HepG2 (cell line): ENCODE results near the gene PYCARD. TPM values are rescaled to one million over a fixed set of nuclear protein-coding genes. Genes with fewer than 3 reads are reported as not detected.

ENCODE experiments used
- ATAC-seq: fragments of 200-7000 bp; cut with Tn5 transposase; 3 replicates; pipeline ENCODE4 v1.9.1; 2020; ENCODE audit warnings: mild to moderate bottlenecking, moderate library complexity
- BruUV-seq: library from RNA; stranded (reverse); fragments of 400-500 nt; replicated peaks from 2 replicates; lab custom pipeline; 2021; lab: Mats Ljungman, UMichigan
- CTCF ChIA-PET: fragments of 300-600 bp; formaldehyde crosslinking; extraction: SDS; loops from one replicate; lab custom pipeline; 2021; ENCODE audit warnings: low total read pairs, inconsistent platforms, low intra/inter-chr PET ratio; lab: Yijun Ruan, JAX
- POLR2A ChIA-PET: fragments of 350-600 bp; sonication (Branson Sonifier 250); formaldehyde crosslinking; loops from one replicate; lab custom pipeline; 2020; ENCODE audit warnings: antibody characterized with exemption, inconsistent platforms; lab: Yijun Ruan, JAX
- DNase-seq: peaks from one replicate; pipeline ENCODE4 v3.0.0-alpha.2; 2015; ENCODE audit warnings: low spot score
- FAIRE-seq: peaks from 3 replicates; lab custom pipeline; 2011; peaks lifted over from hg19 to GRCh38; lab: Jason Lieb, UNC
- H2AFZ ChIP-seq: one replicate; pipeline ENCODE4 v1.6.1; 2011; ENCODE audit warnings: low read length, inconsistent platforms
- H3K27ac ChIP-seq: fragments of 300-600 bp; 3 replicates; pipeline ENCODE4 v1.8.0; 2011; ENCODE audit warnings: mixed run types, mild to moderate bottlenecking, mixed read lengths, low read length, inconsistent platforms; ENCODE audit not compliant: insufficient read depth; ENCODE audit errors: extremely low read length
- H3K27me3 ChIP-seq, 2 experiments: fragments of 200-600 bp in 1 of 2; 2 replicates in 1 of 2; 3 replicates in 1 of 2; pipeline versions ENCODE4 v1.6.0 to v1.8.0; 2011; ENCODE audit warnings: low read length in 2 of 2, mild to moderate bottlenecking in 2 of 2, moderate library complexity in 2 of 2, inconsistent platforms in 1 of 2; ENCODE audit not compliant: insufficient read depth in 2 of 2, control insufficient read depth in 1 of 2
- H3K36me3 ChIP-seq, 2 experiments: fragments of 200-600 bp in 1 of 2; replicated peaks in 1 of 2; 2 replicates in 1 of 2; 3 replicates in 1 of 2; pipeline versions ENCODE4 v1.5.1 to v1.8.0; 2011; ENCODE audit warnings: low read length in 2 of 2, inconsistent platforms in 1 of 2; ENCODE audit not compliant: insufficient read depth in 2 of 2, control insufficient read depth in 1 of 2
- H3K4me1 ChIP-seq: 2 replicates; pipeline ENCODE4 v1.5.1; 2012; ENCODE audit warnings: low read length, inconsistent platforms; ENCODE audit not compliant: insufficient read depth
- H3K4me2 ChIP-seq: 2 replicates; pipeline ENCODE4 v1.6.0; 2011; ENCODE audit warnings: low read depth, low read length, inconsistent platforms
- H3K4me3 ChIP-seq, 3 experiments: fragments of 200-600 bp in 1 of 3; sonication (generic), shearing (Covaris generic) in 1 of 3; replicated peaks in 1 of 3; 2 replicates each; pipeline ENCODE4 v1.5.1; 2011 to 2016; ENCODE audit warnings: low read length in 3 of 3, inconsistent platforms in 2 of 3, low read depth in 2 of 3, mild to moderate bottlenecking in 2 of 3, control low read depth in 1 of 3, mixed read lengths in 1 of 3; ENCODE audit not compliant: insufficient read depth in 1 of 3
- H3K79me2 ChIP-seq: one replicate; pipeline ENCODE4 v1.6.1; 2011; ENCODE audit warnings: low read length, inconsistent platforms; ENCODE audit not compliant: insufficient read depth
- H3K9ac ChIP-seq: 2 replicates; pipeline ENCODE4 v1.6.0; 2011; ENCODE audit warnings: mild to moderate bottlenecking, low read depth, low read length, inconsistent platforms; ENCODE audit not compliant: insufficient read depth
- H3K9me3 ChIP-seq: 2 replicates; pipeline ENCODE4 v1.5.1; 2012; ENCODE audit warnings: mild to moderate bottlenecking, low read length
- H4K20me1 ChIP-seq: 2 replicates; pipeline ENCODE4 v1.6.0; 2011; ENCODE audit warnings: inconsistent platforms, mild to moderate bottlenecking, low read length, moderate library complexity; ENCODE audit not compliant: insufficient read depth
- BRD4 ChIP-seq: sonication (generic); formaldehyde crosslinking; IDR thresholded peaks from 2 replicates; pipeline ENCODE4 v1.4.0; 2020; ENCODE audit warnings: missing genetic modification reagents
- GFI1 ChIP-seq: sonication (generic); formaldehyde crosslinking; IDR thresholded peaks from 2 replicates; pipeline ENCODE4 v1.5.0; 2020; ENCODE audit warnings: missing genetic modification reagents, mild to moderate bottlenecking, borderline replicate concordance
- HCFC1 ChIP-seq: fragments of 150-350 bp; IDR thresholded peaks from 2 replicates; pipeline ENCODE4 v1.6.1; 2014; ENCODE audit warnings: low read depth, low read length
- JUN ChIP-seq: sonication (generic); formaldehyde crosslinking; IDR thresholded peaks from 2 replicates; pipeline ENCODE4 v1.4.0; 2020; ENCODE audit warnings: mild to moderate bottlenecking, missing genetic modification reagents
- NR2F2 ChIP-seq: IDR thresholded peaks from 2 replicates; pipeline ENCODE4 v1.6.1; 2012; ENCODE audit warnings: low read depth, inconsistent platforms, borderline replicate concordance
- ONECUT2 ChIP-seq: sonication (generic); formaldehyde crosslinking; IDR thresholded peaks from 2 replicates; pipeline ENCODE4 v1.4.0; 2020; ENCODE audit warnings: missing genetic modification reagents
- PAF1 ChIP-seq: IDR thresholded peaks from 2 replicates; pipeline ENCODE4 v1.6.1; 2016; ENCODE audit warnings: missing genetic modification reagents, missing compliant biosample characterization
- RAD51 ChIP-seq: fragments of 450-650 bp; IDR thresholded peaks from 2 replicates; pipeline ENCODE4 v1.6.1; 2016; ENCODE audit warnings: borderline replicate concordance
- SETDB1 ChIP-seq: sonication (generic); formaldehyde crosslinking; IDR thresholded peaks from 2 replicates; pipeline ENCODE4 v1.5.1; 2020; ENCODE audit warnings: missing genetic modification reagents, mild to moderate bottlenecking, borderline replicate concordance
- SIN3A ChIP-seq: IDR thresholded peaks from 2 replicates; pipeline ENCODE4 v1.6.1; 2011; ENCODE audit warnings: low read depth, mild to moderate bottlenecking, control low read depth, low read length, borderline replicate concordance
- ZBTB1 ChIP-seq: sonication (generic); formaldehyde crosslinking; IDR thresholded peaks from 2 replicates; pipeline ENCODE4 v1.4.0; 2020; ENCODE audit warnings: missing genetic modification reagents, borderline replicate concordance
- ZNF350 ChIP-seq: sonication (generic); formaldehyde crosslinking; IDR thresholded peaks from 2 replicates; pipeline ENCODE4 v1.4.0; 2020; ENCODE audit warnings: mild to moderate bottlenecking, low read depth, missing genetic modification reagents, borderline replicate concordance
- ZNF354B ChIP-seq: sonication (generic); formaldehyde crosslinking; IDR thresholded peaks from 2 replicates; pipeline ENCODE4 v1.8.0; 2022; ENCODE audit warnings: mild to moderate bottlenecking, missing genetic modification reagents
- ZNF615 ChIP-seq: sonication (generic); formaldehyde crosslinking; IDR thresholded peaks from 2 replicates; pipeline ENCODE4 v1.5.0; 2020; ENCODE audit warnings: mild to moderate bottlenecking, missing genetic modification reagents, borderline replicate concordance
- ZNF790 ChIP-seq: sonication (generic); formaldehyde crosslinking; IDR thresholded peaks from 2 replicates; pipeline ENCODE4 v1.8.0; 2022; ENCODE audit warnings: missing genetic modification reagents, mild to moderate bottlenecking, borderline replicate concordance
- WGBS: methylation state at CpG from one replicate; pipeline ENCODE4 v1.1.6; 2017; ENCODE audit warnings: low lambda C conversion rate; 5-methylcytosine and 5-hydroxymethylcytosine counted together
- in situ Hi-C: cut with HindIII; loops from 2 replicates; pipeline ENCODE4 v1.10.0; 2017; ENCODE audit warnings: low pct_unique_long_range_greater_than_20kb; ENCODE audit not compliant: extremely low pct_ligation_motif_present
- intact Hi-C: fragments of 100-400 bp; cut with micrococcal nuclease; formaldehyde crosslinking; loops from one replicate; pipeline ENCODE4 v1.10.0; 2022; ENCODE audit not compliant: unreplicated experiment
- polyA plus RNA-seq, 8 experiments: library from polyadenylated mRNA; depleted of rRNA in 3 of 8; stranded (reverse) in 7 of 8; unstranded in 1 of 8; fragments of >200 nt; fragmentation: Illumina TruSeq in 4 of 8; extraction: Trizol in 4 of 8; gene quantifications; 2 replicates each; pipeline versions ENCODE4 v1.2.1 to v1.2.3, GENCODE V29; 2011 to 2016; ENCODE audit warnings: low read depth in 4 of 8, missing spikeins in 1 of 8, mixed read lengths in 1 of 8; ENCODE audit not compliant: insufficient read depth in 1 of 8
- total RNA-seq, 5 experiments: library from RNA; depleted of rRNA; stranded (reverse); fragments of >200 nt; fragmentation: Illumina TruSeq; extraction: Trizol; gene quantifications; 2 replicates each; pipeline ENCODE4 v1.2.3, GENCODE V29; 2016; ENCODE audit warnings: low read depth in 1 of 5
- TF ChIP-seq, protein P1 (sequence below): sonication (generic); formaldehyde crosslinking; IDR thresholded peaks from 2 replicates; pipeline ENCODE4 v1.4.0; 2020; ENCODE audit warnings: missing genetic modification reagents
- TF ChIP-seq, protein P2 (sequence below): sonication (generic); formaldehyde crosslinking; IDR thresholded peaks from 2 replicates; pipeline ENCODE4 v1.4.0; 2020; ENCODE audit warnings: mild to moderate bottlenecking, missing genetic modification reagents
- TF ChIP-seq, protein P3 (sequence below): sonication (generic); formaldehyde crosslinking; IDR thresholded peaks from 2 replicates; pipeline ENCODE4 v1.5.0; 2020; ENCODE audit warnings: mild to moderate bottlenecking, missing genetic modification reagents

The PYCARD gene
- total and polyA plus RNA-seq, 2 of the 13 experiments (the other 11 are each of a cell fraction or from before 2014, with no cell fraction given): 4.8 to 9.2 TPM

DNA sequence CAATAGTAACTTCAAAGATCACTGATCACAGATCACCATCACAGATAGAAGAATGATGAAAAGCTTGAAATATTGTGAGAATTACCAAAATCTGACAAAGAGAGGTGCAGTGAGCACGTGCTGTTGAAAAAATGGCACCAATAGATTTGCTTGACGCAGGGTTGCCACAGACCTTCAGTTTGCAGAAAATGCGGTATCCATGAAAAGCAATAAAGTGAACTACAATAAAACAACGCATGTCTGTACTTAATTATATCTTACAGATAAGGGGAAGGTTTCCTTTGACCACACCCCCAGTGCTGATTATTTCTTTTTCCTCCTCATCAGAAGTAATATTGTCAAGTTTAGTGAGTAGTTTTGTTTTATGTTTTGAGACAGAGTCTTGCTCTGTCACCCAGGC is 35.5 kb upstream of the PYCARD start:
- Histone ChIP-seq H2AFZ (no peak overlapping the region), H3K4me1 (no peaks in the 10 kb centered on the region), H3K4me2 (no peak overlapping the region), H3K9ac (no peak overlapping the region), H3K27me3 (peaks cover 4 to 38% of the 10 kb centered on the region in 2 experiments; a peak in 4 of 5 replicates), H3K4me3 (no peak overlapping the region), H3K36me3 (no peaks in the 10 kb centered on the region), H3K79me2 (no peaks in the 10 kb centered on the region), H3K9me3 (no peaks in the 10 kb centered on the region), H4K20me1 (no peaks in the 10 kb centered on the region), H3K27ac (no peak overlapping the region)
- no peak for DNase-seq
- ChIA-PET POLR2A (no interaction called here), CTCF (no interaction called here)
- 35% methylated on average over 4 of the region's 4 CpGs for WGBS
- FAIRE-seq: no peak
- in situ Hi-C loops: no loop called here
- intact Hi-C loops: no loop called here
- no peak for TF ChIP-seq ZNF350
- no peak for TF ChIP-seq ONECUT2
- TF ChIP-seq PAF1 (CRISPR knock-in tag): no peak
- TF ChIP-seq ZNF615 (CRISPR knock-in tag): no peak
- BruUV-seq: no TSS peak
- no peak for ATAC-seq

DNA sequence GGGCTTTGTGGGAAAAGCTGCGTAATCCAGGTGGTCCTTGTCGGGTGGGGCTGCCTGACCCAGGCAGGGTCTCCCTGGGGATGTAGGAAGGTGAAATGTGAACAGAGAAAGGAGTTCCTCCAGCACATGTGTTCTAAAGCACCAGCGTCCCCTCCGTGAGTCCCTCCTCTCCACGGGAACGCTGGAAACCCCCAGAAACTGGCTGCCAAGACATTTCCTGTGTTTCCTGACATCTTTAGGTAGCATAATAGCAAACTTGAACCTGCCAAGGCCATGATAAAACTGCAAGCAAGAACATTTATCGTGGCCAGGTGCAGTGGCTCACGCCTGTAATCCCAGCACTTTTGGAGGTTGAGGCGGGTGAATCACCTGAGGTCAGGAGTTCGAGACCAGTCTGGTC is 26.9 kb upstream of the PYCARD start:
- Histone ChIP-seq H3K9me3 (no peaks in the 10 kb centered on the region), H3K9ac (no peak overlapping the region), H2AFZ (no peak overlapping the region), H3K79me2 (no peaks in the 10 kb centered on the region), H4K20me1 (no peaks in the 10 kb centered on the region), H3K4me1 (no peaks in the 10 kb centered on the region), H3K4me3 (no peak overlapping the region), H3K4me2 (no peak overlapping the region), H3K27me3 (peaks cover 5 to 26% of the 10 kb centered on the region in 2 experiments; a peak in 4 of 5 replicates), H3K27ac (no peak overlapping the region), H3K36me3 (no peaks in the 10 kb centered on the region)
- FAIRE-seq (no peak), DNase-seq (no peak), ATAC-seq (no peak)
- POLR2A ChIA-PET: no interaction called here
- 27% methylated on average over 10 of the region's 10 CpGs for WGBS
- BruUV-seq: no TSS peak
- intact Hi-C loops (no loop called here), in situ Hi-C loops (no loop called here)
- CTCF ChIA-PET: no interaction called here
- no peak for TF ChIP-seq GFI1 (CRISPR knock-in tag)
- no peak for TF ChIP-seq NR2F2
- no peak for TF ChIP-seq HCFC1
- no peak for TF ChIP-seq ZBTB1 (CRISPR knock-in tag)
- TF ChIP-seq ZNF354B (CRISPR knock-in tag): no peak
- no peak for TF ChIP-seq SETDB1
- TF ChIP-seq RAD51: no peak
- TF ChIP-seq, protein P1, sequence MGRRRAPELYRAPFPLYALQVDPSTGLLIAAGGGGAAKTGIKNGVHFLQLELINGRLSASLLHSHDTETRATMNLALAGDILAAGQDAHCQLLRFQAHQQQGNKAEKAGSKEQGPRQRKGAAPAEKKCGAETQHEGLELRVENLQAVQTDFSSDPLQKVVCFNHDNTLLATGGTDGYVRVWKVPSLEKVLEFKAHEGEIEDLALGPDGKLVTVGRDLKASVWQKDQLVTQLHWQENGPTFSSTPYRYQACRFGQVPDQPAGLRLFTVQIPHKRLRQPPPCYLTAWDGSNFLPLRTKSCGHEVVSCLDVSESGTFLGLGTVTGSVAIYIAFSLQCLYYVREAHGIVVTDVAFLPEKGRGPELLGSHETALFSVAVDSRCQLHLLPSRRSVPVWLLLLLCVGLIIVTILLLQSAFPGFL (CRISPR knock-in tag): no peak
- TF ChIP-seq, protein P2, sequence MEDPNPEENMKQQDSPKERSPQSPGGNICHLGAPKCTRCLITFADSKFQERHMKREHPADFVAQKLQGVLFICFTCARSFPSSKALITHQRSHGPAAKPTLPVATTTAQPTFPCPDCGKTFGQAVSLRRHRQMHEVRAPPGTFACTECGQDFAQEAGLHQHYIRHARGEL (CRISPR knock-in tag): no peak
- no peak for TF ChIP-seq BRD4 (CRISPR knock-in tag)
- no peak for TF ChIP-seq ZNF790 (CRISPR knock-in tag)
- TF ChIP-seq SIN3A: no peak
- no peak for TF ChIP-seq JUN
- TF ChIP-seq, protein P3, sequence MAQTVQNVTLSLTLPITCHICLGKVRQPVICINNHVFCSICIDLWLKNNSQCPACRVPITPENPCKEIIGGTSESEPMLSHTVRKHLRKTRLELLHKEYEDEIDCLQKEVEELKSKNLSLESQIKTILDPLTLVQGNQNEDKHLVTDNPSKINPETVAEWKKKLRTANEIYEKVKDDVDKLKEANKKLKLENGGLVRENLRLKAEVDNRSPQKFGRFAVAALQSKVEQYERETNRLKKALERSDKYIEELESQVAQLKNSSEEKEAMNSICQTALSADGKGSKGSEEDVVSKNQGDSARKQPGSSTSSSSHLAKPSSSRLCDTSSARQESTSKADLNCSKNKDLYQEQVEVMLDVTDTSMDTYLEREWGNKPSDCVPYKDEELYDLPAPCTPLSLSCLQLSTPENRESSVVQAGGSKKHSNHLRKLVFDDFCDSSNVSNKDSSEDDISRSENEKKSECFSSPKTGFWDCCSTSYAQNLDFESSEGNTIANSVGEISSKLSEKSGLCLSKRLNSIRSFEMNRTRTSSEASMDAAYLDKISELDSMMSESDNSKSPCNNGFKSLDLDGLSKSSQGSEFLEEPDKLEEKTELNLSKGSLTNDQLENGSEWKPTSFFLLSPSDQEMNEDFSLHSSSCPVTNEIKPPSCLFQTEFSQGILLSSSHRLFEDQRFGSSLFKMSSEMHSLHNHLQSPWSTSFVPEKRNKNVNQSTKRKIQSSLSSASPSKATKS (CRISPR knock-in tag): no peak
